DMS 273 treated with DMSO at 0.1 percent for 48 hours (cell line): ENCODE data around the gene ARHGAP42.

Experiments used
- DNase-seq: peaks from one replicate; lab custom pipeline; 2025; lab: John Stamatoyannopoulos, UW

The ARHGAP42 gene

DNA sequence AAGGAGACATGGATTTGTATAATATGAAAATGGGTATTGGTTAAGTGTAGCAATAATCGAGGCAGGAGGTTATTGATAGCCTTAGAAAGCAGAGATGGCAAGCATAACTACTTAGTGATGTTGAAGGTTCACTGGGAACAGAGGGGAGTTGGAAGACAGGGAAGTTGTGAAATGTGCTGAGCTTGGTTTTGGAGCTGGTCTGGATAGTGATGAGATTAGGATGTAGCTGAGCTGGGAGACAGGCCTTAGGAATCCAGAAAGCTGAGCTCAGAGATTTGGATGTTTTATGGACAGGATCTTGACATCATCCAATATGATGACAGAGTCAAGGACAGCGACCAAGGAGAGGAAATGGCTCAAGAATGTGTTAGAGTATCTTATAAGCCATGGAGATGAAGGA is 113.1 kb downstream of the ARHGAP42 start:
- DNase-seq: no peak

- no peak for DNase-seq
Measured at GRCh38 chr11:100801225-100801999, 114.3 kb downstream of the ARHGAP42 start.

GRCh38 chr11:100805506-100806199 is 118.6 kb downstream of the ARHGAP42 start:
- no peak for DNase-seq

GRCh38 chr11:100806296-100806695 is 119.2 kb downstream of the ARHGAP42 start:
- DNase-seq: no peak

DNA sequence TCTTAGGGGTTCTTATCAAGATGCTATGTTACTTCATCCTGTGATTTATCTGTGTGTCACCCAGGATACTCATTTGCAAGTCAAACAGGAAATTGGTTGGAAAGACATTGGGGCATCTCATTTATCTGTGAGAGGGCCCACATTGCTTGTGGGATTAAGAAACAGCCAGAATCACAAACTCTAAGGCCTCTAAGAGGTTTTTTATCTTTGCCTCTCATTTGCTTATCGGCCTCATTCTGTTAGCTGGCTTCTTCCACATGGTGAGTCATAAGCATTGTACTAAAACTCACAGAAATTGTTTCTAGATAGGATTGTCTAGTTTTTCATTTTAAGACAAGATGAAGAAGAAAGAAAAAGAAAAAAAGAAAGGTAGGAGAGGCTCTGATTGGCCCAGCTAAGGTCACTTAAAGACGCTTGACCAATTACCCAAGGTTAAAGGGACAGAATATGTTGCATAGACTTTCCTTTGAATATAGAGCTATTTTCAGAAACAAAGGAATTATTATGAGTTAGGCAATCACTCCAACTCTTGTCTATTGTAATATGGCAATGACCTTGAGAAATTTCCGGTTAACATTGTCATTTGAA is 121.9 kb downstream of the ARHGAP42 start:
- DNase-seq: no peak

- DNase-seq: no peak
Measured at GRCh38 chr11:100810146-100810545, 123.1 kb downstream of the ARHGAP42 start.

DNA sequence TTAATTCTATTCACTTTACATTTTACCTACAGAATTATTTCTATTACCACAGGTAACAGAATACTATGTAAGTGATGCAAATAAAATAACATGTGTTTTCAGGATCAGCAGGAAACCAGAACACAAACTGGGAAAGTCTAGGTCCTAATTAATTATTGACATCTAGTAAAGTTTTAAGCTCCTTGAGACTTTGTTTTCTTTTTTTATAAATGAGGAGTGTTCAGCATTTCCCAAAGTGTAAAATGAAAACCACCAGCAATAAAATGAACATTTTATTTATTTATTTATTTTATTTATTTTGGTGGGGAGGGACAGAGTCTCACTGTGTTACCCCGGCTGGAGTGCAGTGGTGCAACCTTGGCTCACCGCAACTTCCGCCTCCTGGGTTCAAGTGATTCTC is 123.6 kb downstream of the ARHGAP42 start:
- no peak for DNase-seq

- no peak for DNase-seq
Measured at GRCh38 chr11:100812517-100812916, 125.4 kb downstream of the ARHGAP42 start.

DNA sequence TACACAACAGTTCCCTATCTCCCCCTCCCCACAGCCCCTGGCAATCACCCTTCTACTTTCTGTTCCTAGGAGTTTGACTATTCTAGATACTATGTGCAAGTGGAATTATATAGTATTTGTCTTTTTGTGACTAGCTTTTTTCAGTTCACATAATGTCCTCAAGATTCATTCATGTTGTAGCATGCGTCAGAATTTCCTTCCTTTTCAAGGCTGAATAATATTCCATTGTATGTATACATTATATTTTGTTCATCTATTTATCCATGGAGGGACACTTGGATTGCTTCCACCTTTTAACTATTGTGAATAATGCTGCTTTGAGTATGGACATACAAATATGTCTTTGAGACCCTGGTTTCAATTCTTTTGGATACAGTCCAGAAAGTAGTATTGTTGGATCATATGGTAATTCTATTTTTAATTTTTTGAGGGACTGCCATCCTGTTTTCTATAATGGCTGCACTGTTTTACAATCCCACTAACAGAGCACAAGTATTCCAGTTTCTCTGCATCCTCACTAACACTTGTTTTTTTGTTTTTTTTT is 128.8 kb downstream of the ARHGAP42 start:
- DNase-seq: no peak

DNA sequence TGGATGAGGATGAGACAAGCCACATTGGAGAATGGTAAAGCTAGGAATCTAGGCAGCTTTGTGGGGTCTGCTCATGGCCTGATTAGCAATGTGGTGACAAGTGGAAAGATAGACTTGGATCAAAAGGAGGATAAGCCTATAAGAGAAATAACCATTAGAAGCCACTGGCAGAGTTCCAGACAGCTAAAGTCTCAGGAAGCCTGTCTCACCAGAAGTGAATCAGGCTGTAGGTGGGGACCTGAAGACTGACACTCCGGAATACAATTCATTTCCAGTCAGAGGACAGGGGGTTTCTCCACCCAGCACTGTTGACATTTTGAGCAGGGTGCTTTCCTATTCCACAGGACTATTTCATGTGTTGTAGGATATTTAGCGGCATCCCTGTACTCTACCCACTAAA is 129.7 kb downstream of the ARHGAP42 start:
- DNase-seq: no peak

DNA sequence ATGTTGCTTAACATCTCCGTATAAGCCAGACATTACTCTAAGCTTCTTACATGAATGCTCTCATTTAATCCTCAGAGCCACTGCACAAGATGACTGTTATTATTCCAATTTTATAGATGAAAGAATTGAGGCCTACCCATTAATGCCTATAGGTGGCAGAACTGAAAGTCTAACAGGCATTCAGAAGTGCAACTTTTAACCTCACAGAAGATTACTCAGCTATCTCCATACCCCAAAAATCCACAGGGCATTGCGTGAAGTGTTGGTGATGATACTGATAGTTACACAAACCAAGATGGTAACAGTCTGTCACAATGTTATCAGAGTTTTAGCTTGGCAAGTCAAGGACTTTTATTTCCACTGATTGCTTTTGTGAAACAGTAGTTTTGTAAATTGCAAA is 130.5 kb downstream of the ARHGAP42 start:
- DNase-seq: no peak

DNA sequence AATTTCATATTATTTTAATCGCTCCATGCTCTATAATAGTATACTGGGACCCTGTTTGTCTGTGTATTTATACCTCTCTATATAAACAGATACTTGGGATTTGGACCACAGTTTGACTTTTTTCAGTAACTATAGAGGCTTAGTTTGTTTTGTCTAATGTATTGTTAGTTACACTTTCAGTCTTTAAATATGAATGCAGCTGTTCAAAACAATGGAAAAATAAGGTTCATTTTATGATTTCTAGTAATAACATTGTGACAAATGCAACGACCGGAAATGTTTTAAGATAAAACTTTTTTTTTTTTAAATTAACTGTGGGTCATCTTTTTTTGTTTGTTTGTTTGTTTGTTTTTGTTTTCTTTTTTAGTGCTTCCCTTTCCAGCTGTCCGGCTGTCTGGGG is 133.5 kb downstream of the ARHGAP42 start:
- DNase-seq: no peak

GRCh38 chr11:100821198-100821597 is 134.1 kb downstream of the ARHGAP42 start:
- DNase-seq: no peak

DNA sequence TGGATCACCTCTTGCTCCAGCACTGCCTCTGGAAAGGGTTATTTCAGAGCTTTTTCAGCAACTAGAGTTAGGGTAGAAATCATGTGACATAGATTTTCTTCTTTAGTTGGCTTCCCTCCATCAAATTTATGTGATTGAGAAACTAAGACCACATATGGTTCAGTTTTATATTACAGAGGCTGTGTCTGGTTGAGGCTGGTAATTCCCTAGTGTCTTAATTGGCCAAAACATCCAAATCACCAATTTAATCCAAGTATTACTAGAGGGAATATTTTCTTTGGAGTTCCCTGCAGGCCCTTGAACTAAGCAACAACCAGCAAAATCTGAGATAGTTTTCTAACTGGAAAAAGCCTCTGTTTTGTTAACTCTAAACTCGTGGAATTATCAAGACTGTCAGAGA is 136.3 kb downstream of the ARHGAP42 start:
- DNase-seq: peak; percentile 34

GRCh38 chr11:100824041-100824809 is 137.1 kb downstream of the ARHGAP42 start:
- DNase-seq: no peak

DNA sequence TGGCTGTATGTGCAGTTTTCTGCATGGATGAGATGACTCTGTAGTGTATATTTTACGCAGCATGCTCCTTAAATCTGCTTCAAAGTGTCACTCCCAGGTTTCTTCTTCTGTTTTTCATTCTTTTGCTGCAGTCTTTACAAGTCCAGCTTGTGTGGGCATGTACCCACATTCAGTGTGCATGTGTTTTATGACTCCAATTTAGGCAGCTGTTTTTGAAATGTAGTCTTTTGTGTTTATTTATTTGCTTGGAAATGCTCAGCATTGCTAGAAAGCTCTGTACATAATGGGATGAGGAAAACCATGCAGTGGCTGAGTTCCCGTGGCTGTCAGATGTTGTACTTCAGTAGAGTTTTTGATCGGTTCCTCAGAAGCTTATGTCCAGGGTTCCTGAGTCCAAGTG is 138.5 kb downstream of the ARHGAP42 start:
- DNase-seq: no peak

GRCh38 chr11:100827934-100828661 is 141.0 kb downstream of the ARHGAP42 start:
- no peak for DNase-seq

DNA sequence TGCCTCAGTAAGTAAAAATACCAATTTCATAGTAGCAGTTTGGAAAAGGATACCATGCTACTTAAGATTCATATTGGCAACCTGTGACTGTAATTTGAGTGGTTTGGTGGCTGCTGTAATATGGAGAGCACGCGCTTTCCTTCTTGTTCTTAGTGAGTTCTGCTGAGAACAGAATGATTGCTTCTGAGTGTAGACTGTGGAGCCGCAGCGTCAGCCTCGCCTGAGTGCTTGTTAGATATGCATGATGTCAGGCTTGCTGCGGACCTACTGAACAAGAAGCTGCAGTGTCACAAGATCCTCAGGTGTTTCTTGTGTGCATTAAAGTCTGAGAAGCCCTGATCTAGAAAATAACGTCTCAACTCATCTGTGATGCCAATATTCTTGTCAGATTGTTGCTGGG is 143.2 kb downstream of the ARHGAP42 start:
- peak; percentile 55 for DNase-seq

GRCh38 chr11:100830978-100831732 is 144.1 kb downstream of the ARHGAP42 start:
- DNase-seq: peak; percentile 53

DNA sequence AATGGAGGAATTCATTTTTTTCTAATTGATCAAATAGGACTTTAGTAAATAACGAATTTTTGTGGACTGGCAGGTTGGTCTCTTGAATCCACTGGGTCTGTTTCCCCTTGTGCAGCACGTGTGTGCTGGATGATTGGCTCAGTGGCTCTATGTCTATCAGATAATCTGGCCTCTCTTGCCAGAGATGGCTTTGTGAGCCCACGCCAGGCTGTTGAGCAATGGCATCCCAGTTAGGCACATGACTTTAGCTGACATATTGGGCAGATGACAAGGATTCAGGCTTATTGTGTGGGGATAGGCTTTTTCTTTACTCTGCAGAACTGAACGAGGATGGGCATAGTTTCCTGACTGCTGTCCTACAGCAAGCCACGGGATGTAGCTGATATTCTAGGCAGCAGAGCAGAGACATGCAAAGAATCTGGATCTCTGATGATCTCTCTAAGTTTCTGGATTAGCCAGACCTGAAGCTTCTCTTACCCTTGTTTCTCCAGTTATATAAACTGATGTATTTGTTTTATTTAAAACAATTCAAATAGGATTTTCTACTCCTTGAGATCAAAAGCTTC is 144.9 kb downstream of the ARHGAP42 start:
- peak; percentile 26 for DNase-seq
